Heart left ventricle (tissue), 16 donors: Measurements from ENCODE around the gene ACIN1. TPM values are rescaled to one million over a fixed set of nuclear protein-coding genes. Genes with fewer than 3 reads are reported as not detected.

Experiments used
- ATAC-seq, 4 donors: fragments of 200-7000 bp; cut with Tn5 transposase; one replicate each; pipeline ENCODE4 v1.9.1; 2020 to 2022; ENCODE audit warnings: moderate library complexity in 4 of 4, mild to moderate bottlenecking in 3 of 4, moderate number of reproducible peaks in 1 of 4
- DNase-seq, 5 donors: peaks; one replicate each; pipeline ENCODE4 v3.0.0-alpha.2; 2020
- H3K27ac ChIP-seq, 12 donors: fragments of 200-600 bp; sonication (generic) in 4 of 12; one replicate each; pipeline versions ENCODE4 v1.5.0 to v1.8.0; 2016 to 2022; ENCODE audit warnings: mild to moderate bottlenecking in 2 of 12
- H3K27me3 ChIP-seq, 9 donors: fragments of 200-600 bp; sonication (generic) in 2 of 9; one replicate each; pipeline versions ENCODE4 v1.5.1 to v1.8.0; 2016 to 2022; ENCODE audit warnings: mild to moderate bottlenecking in 3 of 9
- H3K36me3 ChIP-seq, 9 donors: fragments of 200-600 bp; sonication (generic) in 2 of 9; one replicate each; pipeline versions ENCODE4 v1.5.0 to v1.8.0; 2018 to 2022; ENCODE audit warnings: mild to moderate bottlenecking in 2 of 9
- H3K4me1 ChIP-seq, 12 donors: fragments of 200-600 bp; sonication (generic) in 4 of 12; one replicate each; pipeline versions ENCODE4 v1.5.0 to v1.8.0; 2016 to 2022; ENCODE audit warnings: mild to moderate bottlenecking in 3 of 12
- H3K4me3 ChIP-seq, 12 donors: fragments of 200-600 bp; sonication (generic) in 4 of 12; one replicate each; pipeline versions ENCODE4 v1.5.0 to v1.8.0; 2017 to 2022; ENCODE audit warnings: mild to moderate bottlenecking in 9 of 12, moderate library complexity in 4 of 12
- H3K9me3 ChIP-seq, 12 donors: fragments of 200-600 bp; sonication (generic) in 4 of 12; one replicate each; pipeline versions ENCODE4 v1.5.0 to v1.8.0; 2016 to 2022; ENCODE audit warnings: mild to moderate bottlenecking in 1 of 12
- CTCF ChIP-seq, 12 donors: fragments of 200-600 bp; sonication (generic) in 4 of 12; IDR thresholded peaks; one replicate each; pipeline versions ENCODE4 v1.5.0 to v1.8.0; 2018 to 2022; ENCODE audit warnings: antibody characterized with exemption in 12 of 12, mild to moderate bottlenecking in 5 of 12
- POLR2A ChIP-seq, 2 donors: fragments of 450-650 bp; IDR thresholded peaks; one replicate each; pipeline ENCODE4 v1.6.1; 2017; ENCODE audit warnings: antibody characterized with exemption in 2 of 2, mild to moderate bottlenecking in 2 of 2, moderate library complexity in 2 of 2
- WGBS, 4 donors: extraction: QIAGEN DNeasy Blood & Tissue Kit in 2 of 4; methylation state at CpG; one replicate each; pipeline versions ENCODE4 v1.1.5 to v1.1.7; 2013 to 2018; 5-methylcytosine and 5-hydroxymethylcytosine counted together
- intact Hi-C, 10 donors: fragments of 100-400 bp; cut with DNase I; formaldehyde crosslinking; loops; one replicate each; pipeline versions ENCODE4 v1.11.1 to v1.14.2; 2022
- long read RNA-seq, 3 donors: library from polyadenylated mRNA; unstranded; transcript quantifications; one replicate each; pipeline ENCODE4 v2.0.0, GENCODE V29; 2020 to 2021
- polyA plus RNA-seq, 2 donors: library from polyadenylated mRNA; stranded (reverse); fragments of 200-250 nt; gene quantifications; one replicate each; pipeline ENCODE4 v1.2.3, GENCODE V29; 2013
- total RNA-seq, 9 donors: library from RNA; depleted of rRNA in 2 of 9; stranded (reverse); fragments of >200 nt in 2 of 9; fragmentation: NEBNext Ultra II Directional in 3 of 9; extraction: Animal tissue kit (Norgen Biotek cat#: 25700) in 3 of 9; gene quantifications; one replicate each; pipeline versions ENCODE4 v1.1.0 to v1.2.4, GENCODE V29; 2016 to 2023
- donor health status: ischemic (EF 13 %, LVEDD 7.1; RV severe dilation, severe dysfunction).
- donor health status: healthy with polysubstance abuse.
- donor health status: DM: no; HTN: yes; CAD: no.
- donor health status: DM: no; HTN: no; CAD: no.
- donor health status: ischemic (EF 25% LVEDD 6.9; RV normal size, moderate dysfunction).
- donor health status: ischemic (EF 25% LVEDD 5.7; RV mildly dilated, moderate dysfunction).
- donor health status: healthy.
- donor health status: DM: yes; HTN: yes; CAD: no.
- donor health status: ischemic (EF 35%, LVEDD 5.7; RV mildly dilated, moderate dysfunction).
- donor health status: nonischemic (EF 11% LVEDD 7.7; RV severe dilation, severe dysfunction).
- donor health status: DM: yes; HTN: yes; CAD: no.
- donor health status: PGD.
- donor health status: ischemic (EF 29% LVEDD 5.4; RV normal size, mild dysfunction).
- donor health status: nonischemic (EF 23%, LVEDD 6.1; RV moderate dilation, normal function).

The ACIN1 gene, protein sequence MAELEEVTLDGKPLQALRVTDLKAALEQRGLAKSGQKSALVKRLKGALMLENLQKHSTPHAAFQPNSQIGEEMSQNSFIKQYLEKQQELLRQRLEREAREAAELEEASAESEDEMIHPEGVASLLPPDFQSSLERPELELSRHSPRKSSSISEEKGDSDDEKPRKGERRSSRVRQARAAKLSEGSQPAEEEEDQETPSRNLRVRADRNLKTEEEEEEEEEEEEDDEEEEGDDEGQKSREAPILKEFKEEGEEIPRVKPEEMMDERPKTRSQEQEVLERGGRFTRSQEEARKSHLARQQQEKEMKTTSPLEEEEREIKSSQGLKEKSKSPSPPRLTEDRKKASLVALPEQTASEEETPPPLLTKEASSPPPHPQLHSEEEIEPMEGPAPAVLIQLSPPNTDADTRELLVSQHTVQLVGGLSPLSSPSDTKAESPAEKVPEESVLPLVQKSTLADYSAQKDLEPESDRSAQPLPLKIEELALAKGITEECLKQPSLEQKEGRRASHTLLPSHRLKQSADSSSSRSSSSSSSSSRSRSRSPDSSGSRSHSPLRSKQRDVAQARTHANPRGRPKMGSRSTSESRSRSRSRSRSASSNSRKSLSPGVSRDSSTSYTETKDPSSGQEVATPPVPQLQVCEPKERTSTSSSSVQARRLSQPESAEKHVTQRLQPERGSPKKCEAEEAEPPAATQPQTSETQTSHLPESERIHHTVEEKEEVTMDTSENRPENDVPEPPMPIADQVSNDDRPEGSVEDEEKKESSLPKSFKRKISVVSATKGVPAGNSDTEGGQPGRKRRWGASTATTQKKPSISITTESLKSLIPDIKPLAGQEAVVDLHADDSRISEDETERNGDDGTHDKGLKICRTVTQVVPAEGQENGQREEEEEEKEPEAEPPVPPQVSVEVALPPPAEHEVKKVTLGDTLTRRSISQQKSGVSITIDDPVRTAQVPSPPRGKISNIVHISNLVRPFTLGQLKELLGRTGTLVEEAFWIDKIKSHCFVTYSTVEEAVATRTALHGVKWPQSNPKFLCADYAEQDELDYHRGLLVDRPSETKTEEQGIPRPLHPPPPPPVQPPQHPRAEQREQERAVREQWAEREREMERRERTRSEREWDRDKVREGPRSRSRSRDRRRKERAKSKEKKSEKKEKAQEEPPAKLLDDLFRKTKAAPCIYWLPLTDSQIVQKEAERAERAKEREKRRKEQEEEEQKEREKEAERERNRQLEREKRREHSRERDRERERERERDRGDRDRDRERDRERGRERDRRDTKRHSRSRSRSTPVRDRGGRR
- total RNA-seq: 10 to 100 TPM; 42.0 to 91.2 (median 65.6) TPM
- 10 to 100 TPM; 46.2 to 71.5 TPM for polyA plus RNA-seq
- long read RNA-seq, donor 1, full-length matches to known transcripts: 5 of 25 reads
- long read RNA-seq, donor 1, partial matches to known transcripts: 16 of 25 reads
- long read RNA-seq, donor 1, other reads (novel, unspliced or antisense): 4 of 25 reads
- long read RNA-seq, donor 2, full-length matches to known transcripts: 4 of 12 reads
- long read RNA-seq, donor 2, partial matches to known transcripts: 6 of 12 reads
- long read RNA-seq, donor 2, other reads (novel, unspliced or antisense): 2 of 12 reads
- long read RNA-seq, donor 3, partial matches to known transcripts: 15 of 23 reads
- long read RNA-seq, donor 3, other reads (novel, unspliced or antisense): 3 of 23 reads

DNA sequence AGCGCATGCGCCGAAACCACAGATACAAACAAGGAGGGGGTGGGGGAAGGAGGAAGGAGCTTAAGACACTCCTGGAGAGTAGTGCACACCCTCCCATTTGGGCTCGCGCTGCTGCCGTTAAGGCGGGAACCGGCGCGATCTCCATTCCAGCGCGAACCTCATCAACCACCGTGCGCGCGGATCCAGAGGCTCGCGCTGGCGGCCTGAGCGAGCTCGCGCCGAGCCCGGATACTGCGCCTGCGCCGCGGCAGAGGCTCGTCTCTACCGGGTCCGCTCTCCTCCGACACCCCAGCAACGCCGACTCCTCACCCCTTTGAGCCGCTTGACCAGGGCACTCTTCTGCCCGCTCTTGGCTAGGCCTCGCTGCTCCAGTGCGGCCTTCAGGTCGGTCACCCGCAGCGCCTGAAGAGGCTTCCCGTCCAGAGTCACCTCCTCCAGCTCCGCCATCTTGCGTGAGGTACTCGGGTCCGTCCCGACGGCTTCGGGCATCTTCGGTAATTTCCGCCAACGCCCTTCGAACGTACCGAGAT lies at the start of gene ACIN1:
TSS of gene ACIN1 (minus strand) at position 471 of the 530 bp plus-strand sequence. CDS start at position 447, 24 bp downstream.
- no peaks in the 10 kb centered on the region for H3K27me3 ChIP-seq
- DNase-seq (peak; percentile 75 to 99 (median 79)), ATAC-seq (peak; percentile 47 to 73 (median 65))
- peak within 1 kb of the TSS; percentile 92 to 99 (median 97) for H3K27ac ChIP-seq
- H3K36me3 ChIP-seq: peaks cover 0 to 61% (median 51%) of the 10 kb centered on the region in 9 donors
- H3K4me3 ChIP-seq: peak within 1 kb of the TSS; percentile 57 to 96 (median 81)
- TF ChIP-seq CTCF (IDR thresholded peaks at IDR 0.05): peak in 1 of 12 donors; percentile 16
- peak in 1 of 2 donors; percentile 43 for TF ChIP-seq POLR2A (IDR thresholded peaks at IDR 0.05)
- peaks cover 5 to 72% (median 43%) of the 10 kb centered on the region in 12 donors for H3K4me1 ChIP-seq
- intact Hi-C loops: loop anchor here in 1 of 10 donors (10.0 kb wide), 1 partner anchor 210 kb away; the partner anchor contains the start of genes BCL2L2 and PPP1R3E
- WGBS, 4 donors: 0 to 1% (median 0%) methylated on average over 42 to 55 of the region's 55 CpGs
- no peaks in the 10 kb centered on the region for H3K9me3 ChIP-seq

GRCh38 chr14:23143911-23144310 lies 49.0 kb upstream of the ACIN1 start:
- H3K4me1 ChIP-seq: peaks cover 0 to 47% (median 15%) of the 10 kb centered on the region in 12 donors
- ATAC-seq: no peak
- H3K9me3 ChIP-seq: no peaks in the 10 kb centered on the region
- no peaks in the 10 kb centered on the region for H3K27me3 ChIP-seq
- TF ChIP-seq CTCF (IDR thresholded peaks at IDR 0.05) (no peak), POLR2A (IDR thresholded peaks at IDR 0.05) (no peak)
- intact Hi-C loops: no loop called here
- no peak for DNase-seq
- H3K4me3 ChIP-seq: no peak overlapping the region
- peaks cover 0 to 17% (median 10%) of the 10 kb centered on the region in 9 donors for H3K36me3 ChIP-seq
- H3K27ac ChIP-seq: peak overlapping the region in 1 of 12 donors; percentile 79
- WGBS, 4 donors: 72 to 79% (median 76%) methylated on average over 1 of the region's 1 CpG

DNA sequence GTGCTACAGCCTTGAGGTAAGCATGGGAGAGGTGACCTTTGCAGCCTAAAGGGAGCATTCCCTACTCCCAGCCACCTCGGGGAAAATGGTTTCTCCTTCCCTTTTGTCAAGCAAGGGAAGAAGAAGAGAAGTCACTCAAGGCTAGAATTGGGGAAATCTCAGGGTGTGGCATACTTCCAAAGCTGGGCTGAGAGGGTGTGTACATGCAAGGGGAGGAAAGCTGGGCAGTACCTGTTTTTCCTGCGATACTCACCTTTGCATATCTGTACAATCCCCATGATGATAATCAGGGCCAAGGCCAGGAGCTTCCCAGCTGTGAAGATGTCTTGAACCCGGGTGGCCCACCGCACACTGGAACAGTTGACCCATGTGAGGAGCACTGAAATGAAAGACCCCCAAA lies 47.9 kb upstream of the ACIN1 start:
- H3K4me1 ChIP-seq: peaks cover 0 to 43% (median 14%) of the 10 kb centered on the region in 12 donors
- 81 to 92% (median 86%) methylated on average over 4 of the region's 4 CpGs for WGBS, 4 donors
- H3K4me3 ChIP-seq: no peak overlapping the region
- intact Hi-C loops: loop anchor here in 1 of 10 donors (1.0 kb wide), 1 partner anchor 11 kb away; no protein-coding TSS in a partner anchor
- DNase-seq (no peak), ATAC-seq (no peak)
- H3K27ac ChIP-seq: peak overlapping the region in 10 of 12 donors; percentile 53 to 84 (median 73)
- no peaks in the 10 kb centered on the region for H3K9me3 ChIP-seq
- no peak for TF ChIP-seq POLR2A (IDR thresholded peaks at IDR 0.05)
- no peak for TF ChIP-seq CTCF (IDR thresholded peaks at IDR 0.05)
- H3K36me3 ChIP-seq: peaks cover 0 to 25% (median 10%) of the 10 kb centered on the region in 9 donors
- no peaks in the 10 kb centered on the region for H3K27me3 ChIP-seq
